Retinal pigment epithelial cell (primary cell): Measurements from ENCODE around the gene ASGR1.
A peak's percentile ranks its signal among the peaks of the same experiment; 100 is the strongest.

Source experiments
- DNase-seq: peaks from one replicate; pipeline ENCODE4 v3.0.0-alpha.2; 2010; ENCODE audit warnings: low read depth
- H3K4me3 ChIP-seq: 2 replicates; pipeline ENCODE4 v1.5.1; 2011; ENCODE audit warnings: mild to moderate bottlenecking, low read length, control low read depth, moderate library complexity
- TF ChIP-seq, protein P1 (sequence below): conservative IDR thresholded peaks from 2 replicates; pipeline ENCODE4 v1.5.1; 2011; ENCODE audit warnings: low read depth, low read length, control low read depth, inconsistent platforms

ASGR1 gene

GRCh38 chr17:7141824-7142223, 37.3 kb downstream of the ASGR1 start:
- DNase-seq: no peak
- TF ChIP-seq, protein P1, sequence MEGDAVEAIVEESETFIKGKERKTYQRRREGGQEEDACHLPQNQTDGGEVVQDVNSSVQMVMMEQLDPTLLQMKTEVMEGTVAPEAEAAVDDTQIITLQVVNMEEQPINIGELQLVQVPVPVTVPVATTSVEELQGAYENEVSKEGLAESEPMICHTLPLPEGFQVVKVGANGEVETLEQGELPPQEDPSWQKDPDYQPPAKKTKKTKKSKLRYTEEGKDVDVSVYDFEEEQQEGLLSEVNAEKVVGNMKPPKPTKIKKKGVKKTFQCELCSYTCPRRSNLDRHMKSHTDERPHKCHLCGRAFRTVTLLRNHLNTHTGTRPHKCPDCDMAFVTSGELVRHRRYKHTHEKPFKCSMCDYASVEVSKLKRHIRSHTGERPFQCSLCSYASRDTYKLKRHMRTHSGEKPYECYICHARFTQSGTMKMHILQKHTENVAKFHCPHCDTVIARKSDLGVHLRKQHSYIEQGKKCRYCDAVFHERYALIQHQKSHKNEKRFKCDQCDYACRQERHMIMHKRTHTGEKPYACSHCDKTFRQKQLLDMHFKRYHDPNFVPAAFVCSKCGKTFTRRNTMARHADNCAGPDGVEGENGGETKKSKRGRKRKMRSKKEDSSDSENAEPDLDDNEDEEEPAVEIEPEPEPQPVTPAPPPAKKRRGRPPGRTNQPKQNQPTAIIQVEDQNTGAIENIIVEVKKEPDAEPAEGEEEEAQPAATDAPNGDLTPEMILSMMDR: no peak
- H3K4me3 ChIP-seq: no peak overlapping the region

DNA sequence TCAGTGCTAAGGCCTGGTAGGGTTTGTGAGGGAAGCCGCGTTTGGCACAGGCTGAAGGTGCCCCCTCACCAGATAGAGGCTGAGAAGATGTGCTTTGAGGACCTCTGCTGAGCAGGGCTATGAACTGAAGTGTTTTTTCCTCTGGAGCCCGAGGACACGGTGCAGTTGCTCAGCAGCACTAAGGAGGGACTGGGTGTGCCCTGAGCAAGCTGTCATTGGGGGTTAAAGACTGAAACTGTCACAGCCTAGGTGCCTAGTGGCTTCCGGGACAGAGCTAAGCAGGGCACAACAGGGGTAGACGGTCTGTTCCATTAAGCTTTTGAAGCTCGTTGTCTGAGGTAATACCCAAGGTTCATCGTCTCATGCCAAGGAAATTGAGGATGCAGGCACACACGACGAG, 39.8 kb downstream of the ASGR1 start:
- TF ChIP-seq, protein P1: no peak
- DNase-seq: no peak
- H3K4me3 ChIP-seq: no peak overlapping the region

- DNase-seq: no peak
- H3K4me3 ChIP-seq: no peak overlapping the region
- TF ChIP-seq, protein P1: no peak
Measured at GRCh38 chr17:7138800-7139381, 40.3 kb downstream of the ASGR1 start.

GRCh38 chr17:7137171-7137943, 41.8 kb downstream of the ASGR1 start:
- H3K4me3 ChIP-seq: no peak overlapping the region

DNA sequence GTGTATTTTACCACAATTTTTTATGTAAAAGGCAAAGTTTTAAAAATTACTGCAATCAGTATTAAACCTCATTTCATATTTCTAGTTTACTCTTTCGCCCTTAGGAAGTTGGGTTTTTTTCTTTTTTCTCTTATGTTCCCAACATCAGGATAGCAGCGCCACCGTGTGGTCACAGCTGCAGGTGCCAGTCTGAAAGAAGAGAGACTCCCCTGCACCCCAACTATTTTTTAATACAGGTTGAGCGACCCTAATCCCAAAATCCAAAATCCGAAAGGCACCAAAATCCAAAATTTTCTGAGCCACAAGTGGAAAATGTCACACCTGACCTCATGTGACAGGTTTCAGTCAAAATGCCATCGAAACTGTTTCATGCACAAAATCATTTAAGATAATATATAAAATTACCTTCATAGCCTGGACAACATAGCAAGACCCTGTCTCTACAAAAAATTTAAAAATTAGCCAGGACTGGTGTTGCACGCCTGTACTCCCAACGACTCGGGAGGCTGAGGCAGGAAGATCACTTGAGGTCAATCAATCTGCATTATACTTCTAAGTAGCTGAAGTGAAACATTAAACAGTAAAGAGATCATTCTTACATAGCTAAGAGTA, 42.8 kb downstream of the ASGR1 start:
- H3K4me3 ChIP-seq: no peak overlapping the region
- peak; percentile 5 for DNase-seq
- TF ChIP-seq, protein P1: peak; percentile 96

More at GRCh38 chr17:7137171-7137943, 41.8 kb downstream of the ASGR1 start:
- TF ChIP-seq, protein P1: no peak
- DNase-seq: no peak

DNA sequence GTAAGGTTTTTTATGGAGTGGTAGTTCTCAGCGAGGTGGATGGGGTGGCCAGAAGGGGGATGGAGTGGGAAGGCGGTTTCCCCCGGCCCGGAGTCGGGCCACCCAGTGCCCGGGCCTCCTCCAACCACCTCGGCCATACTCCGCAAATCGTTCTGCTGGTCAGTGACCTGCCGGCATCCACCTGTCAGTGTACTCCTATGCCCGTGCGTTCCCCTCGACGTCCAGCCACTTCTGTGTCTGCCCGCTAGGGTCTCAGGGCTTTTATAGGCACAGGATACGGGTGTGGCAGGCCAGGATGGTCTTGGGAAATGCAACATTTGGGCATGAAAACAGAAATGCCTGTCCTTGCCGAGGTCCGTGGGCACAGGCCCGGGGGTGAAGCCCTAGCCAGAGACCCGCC, 45.3 kb downstream of the ASGR1 start:
- no peak overlapping the region for H3K4me3 ChIP-seq
- no peak for DNase-seq
- TF ChIP-seq, protein P1: no peak
